Measurements from ENCODE around the gene HS1BP3.

Gene HS1BP3

GRCh38 chr2:20674974-20675679 lies 24.2 kb upstream of the HS1BP3 start:
- DNase-seq: no peak

DNA sequence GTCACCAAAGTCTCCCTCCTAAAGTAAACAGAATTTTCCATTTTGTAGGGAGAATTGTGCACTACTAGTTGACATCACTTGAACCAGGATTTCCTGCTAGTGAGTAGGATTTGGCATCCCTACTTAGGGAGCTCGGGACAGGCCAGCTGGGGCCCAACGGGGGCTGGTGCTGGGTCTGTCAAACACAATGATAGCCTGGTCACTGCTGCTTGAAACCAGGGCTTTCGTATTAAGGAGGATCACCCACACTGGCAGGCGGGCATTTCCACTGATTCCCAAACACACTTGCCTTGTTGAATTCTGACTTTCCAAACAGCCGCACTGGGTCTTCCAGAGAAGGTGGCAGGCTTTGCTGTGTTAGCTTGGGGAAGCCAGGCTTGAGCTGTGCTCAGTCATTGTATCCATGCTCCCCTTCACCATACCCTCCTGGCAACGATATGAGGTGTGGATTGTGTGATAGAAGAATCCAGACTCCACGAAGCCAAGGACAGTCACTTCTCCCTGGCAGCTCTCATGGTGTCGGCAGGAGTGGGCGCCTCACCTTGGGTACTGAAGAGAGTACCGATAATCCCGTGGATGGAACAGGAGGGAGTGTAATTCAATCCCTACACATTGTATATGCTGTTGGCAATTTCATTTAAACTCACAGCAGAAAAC lies 23.5 kb upstream of the HS1BP3 start:
- no peak for DNase-seq

DNA sequence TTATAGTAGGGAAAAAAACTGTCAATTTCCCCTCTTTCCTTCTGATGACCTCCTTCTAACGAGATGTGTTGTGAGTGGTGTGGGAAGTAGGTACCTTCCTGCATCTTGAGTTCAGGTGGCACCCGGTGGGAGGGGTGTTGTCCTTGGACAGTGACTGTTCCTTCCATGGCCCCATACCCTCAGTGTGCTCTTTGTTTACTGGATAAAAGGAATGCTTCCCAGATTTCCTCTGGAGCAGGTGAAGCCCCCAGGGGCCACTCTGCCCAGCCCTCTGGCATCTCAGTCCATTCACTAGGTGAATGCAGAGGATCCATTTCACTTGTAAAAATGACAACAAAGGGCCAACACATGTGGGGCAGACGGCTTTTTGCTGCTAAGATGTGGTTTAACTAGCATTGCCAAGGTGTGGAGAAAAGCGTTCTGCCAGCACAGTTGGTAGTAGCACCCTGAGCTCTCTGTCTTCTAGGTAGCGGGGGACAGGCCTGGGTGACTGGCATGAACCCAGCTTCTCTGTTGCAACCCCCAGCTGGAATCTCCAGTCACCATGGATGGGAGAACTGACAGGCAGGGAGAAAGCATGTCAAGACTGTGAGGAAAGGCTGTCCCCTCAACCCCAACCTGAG lies 22.9 kb upstream of the HS1BP3 start:
- no peak for DNase-seq

DNA sequence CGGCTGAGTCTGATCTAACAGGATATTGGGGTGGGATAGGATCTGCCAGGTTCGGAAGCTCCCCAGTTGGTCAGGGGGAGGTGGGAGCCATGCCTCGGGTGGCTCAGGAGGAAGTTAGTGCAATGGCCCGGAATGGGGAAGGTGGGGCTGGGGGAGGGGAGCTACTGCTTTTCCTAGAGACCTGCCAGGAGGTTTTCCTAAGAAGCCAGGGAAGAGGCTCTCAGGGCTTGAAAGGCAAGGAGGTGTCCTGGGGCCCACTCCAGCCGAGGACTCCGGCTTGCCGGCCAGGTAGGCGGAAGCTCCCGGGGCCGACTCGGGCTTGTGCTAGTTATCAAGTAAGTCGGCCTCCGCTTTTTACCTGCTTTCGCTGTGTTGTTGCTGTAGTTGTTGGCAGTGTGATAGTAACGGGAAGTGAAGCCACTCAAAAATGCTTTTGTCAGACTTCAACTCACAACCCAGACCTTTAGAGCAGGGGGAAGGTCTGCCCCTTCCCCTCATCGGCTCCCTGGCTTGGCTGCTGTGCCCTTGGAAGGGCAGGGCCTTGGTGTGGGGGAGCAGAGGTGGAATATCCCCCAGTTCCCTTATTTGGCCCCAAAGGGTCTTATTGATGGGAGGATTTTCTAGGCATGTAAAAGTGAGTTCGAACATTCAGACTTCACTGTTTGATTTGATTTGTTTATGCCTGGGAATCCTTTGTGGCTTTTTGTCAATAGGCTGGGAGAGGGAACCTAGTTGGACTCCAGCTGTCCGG lies 21.5 kb upstream of the HS1BP3 start:
- no peak for DNase-seq

DNA sequence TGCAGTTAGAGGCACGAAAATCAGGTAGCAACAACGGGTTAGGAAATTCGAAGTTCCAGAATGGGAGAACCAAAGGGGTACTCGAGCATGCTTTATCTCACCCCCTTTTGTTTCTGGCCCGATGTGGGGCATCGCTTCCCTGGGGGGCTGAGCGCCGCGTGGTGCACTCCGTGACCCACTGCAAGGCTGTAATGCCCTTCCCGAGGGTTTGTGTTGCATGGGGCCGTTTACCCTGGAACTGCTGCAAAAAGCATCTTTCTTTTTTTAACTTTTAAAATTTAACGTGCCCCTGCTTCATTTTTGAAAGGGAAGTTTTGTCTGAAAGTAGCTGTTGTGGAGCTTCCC lies 20.8 kb upstream of the HS1BP3 start:
- no peak for DNase-seq

GRCh38 chr2:20671036-20671735 lies 20.3 kb upstream of the HS1BP3 start:
- no peak for DNase-seq

- DNase-seq: no peak
Observed at GRCh38 chr2:20670315-20671035, 19.6 kb upstream of the HS1BP3 start.

GRCh38 chr2:20669562-20670314 lies 18.8 kb upstream of the HS1BP3 start:
- DNase-seq: no peak

DNA sequence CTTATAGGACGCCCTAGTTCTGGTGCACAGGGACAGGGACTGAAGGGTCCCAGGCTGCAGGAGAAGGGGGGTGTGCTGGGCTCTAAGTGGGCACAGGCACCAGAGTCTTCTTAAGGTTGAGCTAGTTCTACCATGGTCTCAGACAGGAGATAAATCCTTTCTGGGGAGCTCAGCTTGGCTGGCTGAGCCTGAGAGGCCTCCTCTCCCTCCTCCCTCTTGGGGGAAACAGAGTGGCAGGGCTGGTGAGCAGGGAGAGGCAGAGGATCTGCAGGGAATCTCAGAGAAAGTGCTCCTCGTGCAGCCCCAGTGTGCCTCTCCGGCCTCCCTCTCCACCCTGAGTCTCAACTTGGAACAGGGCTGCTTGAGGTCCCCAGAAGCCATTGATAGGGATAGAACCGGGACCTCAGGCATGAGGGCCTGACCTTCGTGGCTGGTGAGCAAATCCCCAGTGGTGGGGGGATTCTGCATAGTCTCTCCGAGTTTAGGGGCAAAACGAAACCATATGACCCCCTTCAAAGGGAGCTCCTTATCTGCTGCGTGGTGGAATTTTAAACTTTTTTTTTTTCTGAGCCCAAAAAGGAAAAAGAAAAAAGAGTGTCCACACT lies 18.1 kb upstream of the HS1BP3 start:
- no peak for DNase-seq

- DNase-seq: no peak
Observed at GRCh38 chr2:20668451-20668850, 17.6 kb upstream of the HS1BP3 start.

DNA sequence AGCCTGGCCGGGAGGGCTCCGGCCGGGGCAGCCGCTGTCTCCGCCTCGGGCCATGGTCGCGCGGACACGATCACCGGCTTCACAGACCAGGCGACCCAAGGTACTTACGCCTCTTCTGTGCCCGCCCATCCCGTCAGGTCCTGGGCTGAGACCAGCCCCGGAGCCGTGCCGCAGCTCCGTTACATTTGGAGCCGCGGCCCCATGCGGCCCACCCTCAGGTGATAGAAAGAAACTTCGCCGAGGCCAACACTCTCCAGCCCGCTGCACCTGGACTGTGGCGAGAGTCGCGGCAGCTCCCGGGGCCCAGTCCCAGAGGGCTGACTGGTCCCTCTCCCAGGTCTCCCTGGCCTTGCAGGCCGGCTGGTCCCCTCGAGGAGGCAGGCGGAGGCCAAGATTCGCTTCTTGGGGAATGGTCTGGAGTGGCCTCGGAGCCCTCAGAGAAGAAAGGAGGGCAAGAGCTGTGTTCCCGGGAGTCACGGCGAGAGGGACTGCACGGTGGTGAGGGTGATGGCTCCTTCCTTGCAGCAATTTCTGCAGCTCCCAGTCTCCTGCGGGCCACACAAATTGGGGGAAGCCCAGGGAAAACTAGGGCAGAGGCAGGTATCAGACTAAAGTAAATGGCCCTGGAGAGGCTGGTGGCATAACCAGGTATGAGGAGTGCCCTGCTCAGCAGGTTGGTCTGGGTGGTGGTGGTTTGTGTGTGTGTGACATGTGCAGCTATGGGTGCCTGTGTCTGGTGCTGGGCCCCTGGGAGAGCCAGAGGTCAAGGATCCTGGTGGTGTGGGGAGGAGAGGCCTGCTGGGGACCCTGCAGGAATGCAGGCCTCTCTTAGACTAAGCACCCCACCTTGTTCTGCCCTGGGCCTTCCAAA lies 16.9 kb upstream of the HS1BP3 start:
- no peak for DNase-seq

DNA sequence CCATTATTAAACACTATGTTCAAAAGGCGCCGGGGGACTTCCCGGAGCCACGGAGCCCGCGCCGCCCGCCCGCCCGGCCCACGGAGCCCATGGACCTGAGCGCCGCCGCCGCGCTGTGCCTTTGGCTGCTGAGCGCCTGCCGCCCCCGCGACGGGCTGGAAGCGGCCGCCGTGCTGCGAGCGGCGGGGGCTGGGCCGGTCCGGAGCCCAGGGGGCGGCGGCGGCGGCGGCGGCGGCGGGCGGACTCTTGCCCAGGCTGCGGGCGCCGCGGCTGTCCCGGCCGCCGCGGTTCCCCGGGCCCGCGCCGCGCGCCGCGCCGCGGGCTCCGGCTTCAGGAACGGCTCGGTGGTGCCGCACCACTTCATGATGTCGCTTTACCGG lies 16.2 kb upstream of the HS1BP3 start:
- DNase-seq: no peak

DNA sequence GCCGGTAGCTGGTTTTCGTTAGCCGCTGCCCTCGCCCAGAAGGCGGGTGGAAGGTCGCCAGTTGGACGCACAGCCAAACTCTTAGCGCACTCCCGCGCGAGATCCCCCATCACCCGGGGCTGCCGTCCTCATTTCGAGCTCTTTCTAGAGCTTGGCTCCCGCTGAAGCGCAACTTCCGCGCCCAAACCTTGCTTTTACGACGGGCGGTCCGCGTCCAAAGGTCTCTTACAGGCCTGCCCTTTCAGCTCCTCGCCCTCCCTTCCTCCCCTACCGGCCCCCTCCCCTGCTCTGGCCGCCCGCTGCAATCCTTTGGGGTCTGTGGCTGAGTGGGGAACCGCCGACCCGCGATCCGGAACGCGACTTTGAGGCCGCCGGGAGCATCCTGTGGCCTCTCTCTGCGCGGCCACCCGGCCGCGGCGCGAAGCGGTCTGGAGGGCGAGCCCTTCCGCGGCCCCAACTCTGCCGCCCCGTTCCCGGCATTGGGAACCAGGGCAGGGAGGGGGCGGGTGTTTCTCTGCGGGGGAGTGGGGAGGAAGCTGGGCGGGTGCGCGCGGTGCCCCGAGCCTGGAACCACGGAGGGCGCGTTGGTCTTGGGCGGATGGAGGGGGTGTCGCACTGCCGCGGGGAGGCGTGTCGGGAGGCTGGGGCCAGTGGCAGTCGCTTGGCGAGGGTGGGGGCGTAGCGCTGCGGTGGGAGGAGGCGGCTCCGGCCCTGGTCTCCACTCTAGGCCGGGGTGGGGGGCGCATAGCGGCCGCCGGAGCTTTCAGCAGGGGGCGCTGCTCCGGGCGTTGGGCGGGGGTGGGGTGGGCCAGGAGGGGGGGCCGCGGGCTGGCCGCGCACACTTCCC lies 15.6 kb upstream of the HS1BP3 start, which contains the start of gene GDF7:
GDF7 (plus strand) TSS at position 841 of the 847 bp plus-strand sequence. CDS start 96 bp downstream, outside the sequence.
- peak; percentile 44 for DNase-seq

DNA sequence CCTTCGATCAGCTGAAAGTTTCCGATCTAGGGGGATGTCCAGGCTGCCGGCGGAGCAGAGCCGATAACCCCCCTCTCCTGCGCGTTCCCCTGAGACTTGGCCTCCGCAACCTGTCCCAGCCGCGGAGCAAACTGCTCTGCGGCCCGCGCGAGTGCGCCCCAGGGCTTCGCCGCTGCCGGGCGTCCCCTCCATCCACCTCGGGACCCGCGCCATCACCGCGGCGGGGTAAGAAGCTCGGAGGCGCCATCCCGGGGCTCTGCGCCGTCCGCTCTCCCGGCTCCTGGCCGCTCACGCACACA lies 15.1 kb upstream of the HS1BP3 start:
- no peak for DNase-seq

DNA sequence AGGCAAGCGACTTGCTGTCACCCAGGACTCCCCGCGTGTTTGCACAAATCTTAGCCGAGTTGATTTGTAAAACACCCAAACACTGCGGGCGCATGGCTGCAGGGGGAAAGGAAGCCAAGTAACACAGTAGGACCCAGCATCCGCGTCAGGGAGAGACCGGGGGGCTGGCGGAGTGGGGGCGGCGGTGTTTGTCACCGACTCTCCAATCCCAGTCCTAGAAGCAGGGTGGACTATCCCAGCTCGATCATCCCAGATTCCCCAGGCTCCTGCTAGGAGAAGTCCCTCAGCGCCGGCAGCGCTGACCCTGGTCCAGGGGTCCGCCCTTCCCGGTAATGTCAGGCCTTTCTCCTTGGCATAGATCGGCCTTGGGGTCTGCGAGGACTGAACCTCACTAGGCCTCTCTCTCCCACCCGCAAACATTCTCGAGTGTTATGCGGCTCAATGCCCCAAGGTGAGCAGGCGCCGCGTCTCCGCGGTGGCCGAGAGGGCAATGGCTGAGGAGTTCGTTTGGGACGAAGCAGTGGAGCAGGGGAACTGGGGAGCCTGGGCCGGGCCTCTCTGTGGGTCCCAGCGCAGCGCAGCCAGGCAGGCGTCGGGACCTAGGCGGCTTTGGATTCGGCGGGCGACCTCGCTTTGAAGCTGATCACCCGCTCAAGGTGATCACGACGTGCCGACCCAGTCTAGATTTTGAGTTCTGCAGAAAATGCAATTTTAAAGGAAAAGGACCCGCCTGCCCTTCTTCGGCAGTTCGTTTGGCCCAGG lies 14.5 kb upstream of the HS1BP3 start:
- no peak for DNase-seq

- DNase-seq: no peak
Observed at GRCh38 chr2:20664431-20665242, 13.7 kb upstream of the HS1BP3 start.

GRCh38 chr2:20664071-20664390 lies 13.1 kb upstream of the HS1BP3 start:
- DNase-seq: no peak

Measured in stimulated activated CD8-positive, alpha-beta memory T cell treated with anti-CD3 and anti-CD28 coated beads, Interleukin-4, amount 100 ng/mL, for 48 hours (primary cell).